Endothelial cell of umbilical vein (primary cell): Measurements from ENCODE around the gene SH3BGRL2. TPM values are rescaled to one million over a fixed set of nuclear protein-coding genes. Genes with fewer than 3 reads are reported as not detected.

ENCODE experiments used
- BruUV-seq: library from RNA; stranded (reverse); fragments of 400-500 nt; replicated peaks from 2 replicates; lab custom pipeline; 2021; lab: Mats Ljungman, UMichigan
- CTCF ChIA-PET: fragments of 300-600, 350-600 bp; sonication (Branson Sonifier 250); formaldehyde crosslinking; loops from one replicate; lab custom pipeline; 2021; ENCODE audit warnings: antibody characterized with exemption, inconsistent platforms; lab: Charles Lee
- POLR2A ChIA-PET: fragments of 300-600, 350-600 bp; sonication (Branson Sonifier 250); formaldehyde crosslinking; loops from one replicate; lab custom pipeline; 2021; ENCODE audit warnings: antibody characterized with exemption, inconsistent platforms; lab: Charles Lee
- DNase-seq: peaks from one replicate; pipeline ENCODE4 v3.0.0-alpha.2; 2011; ENCODE audit warnings: low read depth, low spot score
- FAIRE-seq: peaks from 2 replicates; lab custom pipeline; 2011; peaks lifted over from hg19 to GRCh38; lab: Jason Lieb, UNC
- H2AFZ ChIP-seq: 2 replicates; pipeline ENCODE4 v1.6.0; 2012; ENCODE audit warnings: low read depth, low read length, control low read depth, inconsistent platforms
- H3K27ac ChIP-seq: 2 replicates; pipeline ENCODE4 v1.5.1; 2011; ENCODE audit warnings: low read depth, mild to moderate bottlenecking, control low read depth, low read length, moderate library complexity; ENCODE audit not compliant: insufficient read depth
- H3K27me3 ChIP-seq, 2 experiments: 2 replicates each; pipeline versions ENCODE4 v1.6.0 to v1.6.1; 2011; ENCODE audit warnings: low read length in 2 of 2, mixed read lengths in 1 of 2; ENCODE audit not compliant: control insufficient read depth in 2 of 2, insufficient read depth in 2 of 2
- H3K36me3 ChIP-seq, 2 experiments: 2 replicates in 1 of 2; 3 replicates in 1 of 2; pipeline ENCODE4 v1.5.1; 2011; ENCODE audit warnings: low read length in 2 of 2, mild to moderate bottlenecking in 1 of 2, moderate library complexity in 1 of 2; ENCODE audit not compliant: control insufficient read depth in 2 of 2, insufficient read depth in 2 of 2; ENCODE audit errors: extremely low read depth in 1 of 2
- H3K4me1 ChIP-seq: 3 replicates; pipeline ENCODE4 v1.5.1; 2011; ENCODE audit warnings: mild to moderate bottlenecking, low read length; ENCODE audit not compliant: control insufficient read depth, insufficient read depth; ENCODE audit errors: extremely low read depth
- H3K4me2 ChIP-seq: 2 replicates; pipeline ENCODE4 v1.6.1; 2011; ENCODE audit warnings: low read length, control low read depth, mixed read lengths; ENCODE audit not compliant: insufficient read depth
- H3K4me3 ChIP-seq, 3 experiments: fragments of 200-600 bp in 1 of 3; sonication (generic), shearing (Covaris generic) in 1 of 3; replicated peaks in 1 of 3; 2 replicates each; pipeline ENCODE4 v1.5.1; 2011 to 2016; ENCODE audit warnings: control low read depth in 3 of 3, low read length in 3 of 3, mild to moderate bottlenecking in 2 of 3, inconsistent platforms in 1 of 3, low read depth in 1 of 3, moderate library complexity in 1 of 3; ENCODE audit not compliant: insufficient read depth in 1 of 3
- H3K79me2 ChIP-seq: 2 replicates; pipeline ENCODE4 v1.6.0; 2012; ENCODE audit warnings: low read length, inconsistent platforms; ENCODE audit not compliant: control insufficient read depth, insufficient read depth
- H3K9ac ChIP-seq: replicated peaks from 2 replicates; pipeline ENCODE3; 2011; ENCODE audit warnings: low read length, control low read depth; ENCODE audit not compliant: insufficient read depth; ENCODE audit errors: extremely low read depth
- H3K9me1 ChIP-seq: replicated peaks from 3 replicates; pipeline ENCODE4 v1.6.0; 2011; ENCODE audit warnings: mild to moderate bottlenecking, low read length; ENCODE audit not compliant: control insufficient read depth, insufficient read depth; ENCODE audit errors: extremely low read depth
- H3K9me3 ChIP-seq: replicated peaks from 2 replicates; pipeline ENCODE4 v1.5.1; 2012; ENCODE audit warnings: low read length, inconsistent platforms; ENCODE audit not compliant: control insufficient read depth, insufficient read depth
- H4K20me1 ChIP-seq: replicated peaks from 2 replicates; pipeline ENCODE3; 2011; ENCODE audit warnings: mild to moderate bottlenecking, low read length; ENCODE audit not compliant: control insufficient read depth, insufficient read depth; ENCODE audit errors: extremely low read depth
- EZH2 ChIP-seq: IDR thresholded peaks from 2 replicates; pipeline ENCODE4 v1.6.1; 2012; ENCODE audit warnings: borderline replicate concordance, low read depth, mild to moderate bottlenecking, moderate library complexity, low read length, inconsistent platforms; ENCODE audit not compliant: severe bottlenecking
- FOS ChIP-seq: IDR thresholded peaks from 2 replicates; pipeline ENCODE4 v1.6.1; 2011; ENCODE audit warnings: mild to moderate bottlenecking, low read length, moderate library complexity, borderline replicate concordance; ENCODE audit not compliant: insufficient read depth
- MYC ChIP-seq: IDR thresholded peaks from one replicate; pipeline ENCODE4 v1.6.1; 2011; ENCODE audit warnings: mild to moderate bottlenecking, low read depth, low read length
- POLR2A ChIP-seq: IDR thresholded peaks from 2 replicates; pipeline ENCODE4 v1.6.1; 2012; ENCODE audit warnings: low read depth, mild to moderate bottlenecking, control low read depth, low read length
- POLR2AphosphoS5 ChIP-seq: IDR thresholded peaks from 2 replicates; pipeline ENCODE4 v1.6.1; 2012; ENCODE audit warnings: low read depth, mild to moderate bottlenecking, control low read depth, low read length, moderate library complexity; ENCODE audit not compliant: insufficient read depth
- dilution Hi-C: fragments of 300-500 bp; cut with MboI; formaldehyde crosslinking; loops from one replicate; pipeline ENCODE4 v1.15.0; 2019; ENCODE audit warnings: low sequenced_read_pairs; ENCODE audit not compliant: extremely low pct_ligation_motif_present
- intact Hi-C: fragments of 100-400 bp; cut with micrococcal nuclease; formaldehyde crosslinking; loops from one replicate; pipeline ENCODE4 v1.10.0; 2022
- polyA plus RNA-seq, 4 experiments: library from polyadenylated mRNA; depleted of rRNA in 3 of 4; stranded (reverse) in 3 of 4; unstranded in 1 of 4; fragments of >200 nt; gene quantifications; 2 replicates each; pipeline versions ENCODE4 v1.2.1 to v1.2.3, GENCODE V29; 2011 to 2012; ENCODE audit warnings: missing spikeins in 1 of 4
- total RNA-seq: library from RNA; stranded (reverse); gene quantifications from 2 replicates; pipeline ENCODE4 v1.2.3, GENCODE V29; 2021
- TF ChIP-seq, protein P1 (sequence below), 2 donors: IDR thresholded peaks; 1 replicate in 1 of 2; 2 replicates in 1 of 2; pipeline ENCODE4 v1.5.1; 2011; ENCODE audit warnings: low read length in 2 of 2, mild to moderate bottlenecking in 2 of 2, moderate library complexity in 2 of 2, control low read depth in 1 of 2, inconsistent platforms in 1 of 2, low read depth in 1 of 2; ENCODE audit not compliant: insufficient read depth in 1 of 2; ENCODE audit errors: extremely low read depth in 1 of 2
- TF ChIP-seq, protein P2 (sequence below): IDR thresholded peaks from 2 replicates; pipeline ENCODE4 v1.6.1; 2011; ENCODE audit not compliant: insufficient read depth, insufficient read length

The SH3BGRL2 gene
- total and polyA plus RNA-seq, 2 donors (not counting 3 experiments of a cell fraction or from before 2014, with no cell fraction given): 3.2 to 10.7 TPM

DNA sequence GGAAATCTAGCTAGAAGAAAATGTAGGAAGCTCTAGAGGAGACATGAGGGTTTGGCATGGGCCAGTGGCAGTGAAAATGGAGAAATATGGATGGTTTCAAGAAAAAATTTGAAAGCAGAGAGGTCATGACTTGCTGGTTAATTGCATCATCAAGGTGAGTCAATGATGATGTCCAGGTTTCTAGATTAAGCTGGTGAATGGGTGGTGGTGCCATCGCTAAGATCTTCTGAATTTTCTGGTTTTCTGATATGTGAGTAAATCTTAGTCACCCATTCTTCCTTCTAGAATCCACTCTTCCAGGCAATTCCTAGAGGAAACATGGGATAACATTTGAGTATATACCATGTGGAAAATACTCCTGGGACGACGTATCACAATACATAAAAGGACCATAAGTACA, 25.0 kb downstream of the SH3BGRL2 start:
- CTCF ChIA-PET: interaction anchor here (1.0 kb wide), 1 partner anchor 24 kb away, joined by 3 read pairs; no protein-coding TSS in a partner anchor

More for the DNA sequence above, 25.0 kb downstream of the SH3BGRL2 start:
- BruUV-seq: no TSS peak
- H3K4me1 ChIP-seq: no peaks in the 10 kb centered on the region
- no peak for DNase-seq
- no peaks in the 10 kb centered on the region for H3K27me3 ChIP-seq
- no peak overlapping the region for H3K27ac ChIP-seq
- TF ChIP-seq POLR2A (no peak), FOS (no peak), POLR2AphosphoS5 (no peak), MYC (no peak), EZH2 (no peak)
- TF ChIP-seq, protein P1, sequence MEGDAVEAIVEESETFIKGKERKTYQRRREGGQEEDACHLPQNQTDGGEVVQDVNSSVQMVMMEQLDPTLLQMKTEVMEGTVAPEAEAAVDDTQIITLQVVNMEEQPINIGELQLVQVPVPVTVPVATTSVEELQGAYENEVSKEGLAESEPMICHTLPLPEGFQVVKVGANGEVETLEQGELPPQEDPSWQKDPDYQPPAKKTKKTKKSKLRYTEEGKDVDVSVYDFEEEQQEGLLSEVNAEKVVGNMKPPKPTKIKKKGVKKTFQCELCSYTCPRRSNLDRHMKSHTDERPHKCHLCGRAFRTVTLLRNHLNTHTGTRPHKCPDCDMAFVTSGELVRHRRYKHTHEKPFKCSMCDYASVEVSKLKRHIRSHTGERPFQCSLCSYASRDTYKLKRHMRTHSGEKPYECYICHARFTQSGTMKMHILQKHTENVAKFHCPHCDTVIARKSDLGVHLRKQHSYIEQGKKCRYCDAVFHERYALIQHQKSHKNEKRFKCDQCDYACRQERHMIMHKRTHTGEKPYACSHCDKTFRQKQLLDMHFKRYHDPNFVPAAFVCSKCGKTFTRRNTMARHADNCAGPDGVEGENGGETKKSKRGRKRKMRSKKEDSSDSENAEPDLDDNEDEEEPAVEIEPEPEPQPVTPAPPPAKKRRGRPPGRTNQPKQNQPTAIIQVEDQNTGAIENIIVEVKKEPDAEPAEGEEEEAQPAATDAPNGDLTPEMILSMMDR (IDR thresholded peaks at IDR 0.05; ENCODE audit: extremely low read depth in 1 of 2, insufficient read depth in 1 of 2, low read depth in 1 of 2, low read length in 2 of 2): no peak
- TF ChIP-seq, protein P2, sequence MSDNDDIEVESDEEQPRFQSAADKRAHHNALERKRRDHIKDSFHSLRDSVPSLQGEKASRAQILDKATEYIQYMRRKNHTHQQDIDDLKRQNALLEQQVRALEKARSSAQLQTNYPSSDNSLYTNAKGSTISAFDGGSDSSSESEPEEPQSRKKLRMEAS: no peak
- H4K20me1 ChIP-seq: no peaks in the 10 kb centered on the region
- no peaks in the 10 kb centered on the region for H3K9me3 ChIP-seq
- dilution Hi-C loops (no loop called here), intact Hi-C loops (no loop called here)
- no peak for FAIRE-seq
- no peaks in the 10 kb centered on the region for H3K36me3 ChIP-seq
- no peak overlapping the region for H2AFZ ChIP-seq
- POLR2A ChIA-PET: no interaction called here
- H3K79me2 ChIP-seq: peaks cover 10% of the 10 kb centered on the region
- H3K4me3 ChIP-seq: no peak overlapping the region
- no peaks in the 10 kb centered on the region for H3K9me1 ChIP-seq
- H3K9ac ChIP-seq: no peak overlapping the region
- no peak overlapping the region for H3K4me2 ChIP-seq
